GM21390 (cell line): Measurements from ENCODE around the gene FLT1.

Experiments
- ATAC-seq: cut with Tn5 transposase; IDR thresholded peaks from one replicate; pipeline ENCODE4 v1.9.1; 2021; ENCODE audit not compliant: unreplicated experiment

Gene FLT1

GRCh38 chr13:28349371-28349770 lies 145.6 kb downstream of the FLT1 start:
- ATAC-seq = no peak

GRCh38 chr13:28347456-28348371 lies 147.2 kb downstream of the FLT1 start:
- ATAC-seq = no peak

DNA sequence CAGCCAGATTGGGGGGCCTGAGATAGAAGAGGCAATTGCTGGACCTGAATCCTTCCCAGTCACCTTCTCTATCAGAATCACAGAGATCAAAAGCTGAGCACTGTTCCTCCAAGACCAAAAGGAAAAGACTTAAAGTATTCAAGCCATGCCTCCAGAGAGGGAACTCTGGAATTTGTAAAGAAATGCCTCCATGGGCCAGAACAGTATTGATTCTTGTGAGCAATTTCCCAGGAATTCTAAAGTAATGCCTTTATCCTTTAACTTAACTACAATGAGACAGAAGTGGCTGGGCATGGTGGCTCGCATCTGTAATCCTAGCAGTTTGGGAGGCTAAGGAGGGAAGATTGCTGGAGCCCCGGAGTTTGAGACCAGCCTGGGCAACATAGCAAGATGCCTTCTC lies 148.8 kb downstream of the FLT1 start:
- no peak for ATAC-seq

GRCh38 chr13:28344163-28344562 lies 150.8 kb downstream of the FLT1 start:
- no peak for ATAC-seq

DNA sequence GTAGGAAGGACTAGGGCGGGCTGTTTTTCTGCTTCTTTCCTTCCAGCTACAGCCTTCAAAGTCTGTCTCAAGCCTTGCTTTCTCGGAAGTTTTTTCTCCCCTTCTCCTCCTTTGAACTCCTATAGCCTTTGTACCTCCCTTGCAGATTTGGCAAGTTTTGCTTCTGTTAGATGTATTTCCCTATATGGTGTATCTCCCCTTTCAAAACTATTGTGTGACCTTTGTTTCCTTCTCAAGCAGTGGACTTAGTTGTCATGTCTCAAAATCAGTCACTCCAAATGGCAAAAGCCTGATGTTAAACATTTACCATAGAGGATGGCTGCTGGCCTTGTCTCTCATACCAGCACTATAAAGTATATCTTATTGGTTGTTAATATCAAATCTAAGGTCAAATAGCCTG lies 152.7 kb downstream of the FLT1 start:
- no peak for ATAC-seq

- no peak for ATAC-seq
Observed at GRCh38 chr13:28340272-28340793, 154.6 kb downstream of the FLT1 start.

DNA sequence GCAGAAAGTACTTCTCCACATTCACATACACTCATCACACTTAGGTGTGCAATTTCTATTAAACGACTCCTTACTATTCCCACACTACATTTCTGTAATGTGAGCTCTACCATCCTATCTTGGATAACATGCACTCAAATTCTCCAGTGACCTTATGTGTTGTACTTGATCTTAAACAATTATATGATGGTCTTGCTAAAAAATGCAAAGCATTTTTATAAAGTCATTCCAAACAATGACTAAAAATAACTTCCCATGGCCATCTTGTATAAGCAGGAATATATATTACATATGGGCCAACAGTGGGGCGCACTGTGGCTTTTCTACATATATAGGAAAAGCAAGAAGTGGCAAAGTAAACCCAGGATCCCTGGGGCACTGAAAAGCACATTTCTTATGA lies 155.5 kb downstream of the FLT1 start:
- no peak for ATAC-seq

GRCh38 chr13:28338742-28339141 lies 156.2 kb downstream of the FLT1 start:
- ATAC-seq = no peak

GRCh38 chr13:28338006-28338574 lies 156.8 kb downstream of the FLT1 start:
- no peak for ATAC-seq

DNA sequence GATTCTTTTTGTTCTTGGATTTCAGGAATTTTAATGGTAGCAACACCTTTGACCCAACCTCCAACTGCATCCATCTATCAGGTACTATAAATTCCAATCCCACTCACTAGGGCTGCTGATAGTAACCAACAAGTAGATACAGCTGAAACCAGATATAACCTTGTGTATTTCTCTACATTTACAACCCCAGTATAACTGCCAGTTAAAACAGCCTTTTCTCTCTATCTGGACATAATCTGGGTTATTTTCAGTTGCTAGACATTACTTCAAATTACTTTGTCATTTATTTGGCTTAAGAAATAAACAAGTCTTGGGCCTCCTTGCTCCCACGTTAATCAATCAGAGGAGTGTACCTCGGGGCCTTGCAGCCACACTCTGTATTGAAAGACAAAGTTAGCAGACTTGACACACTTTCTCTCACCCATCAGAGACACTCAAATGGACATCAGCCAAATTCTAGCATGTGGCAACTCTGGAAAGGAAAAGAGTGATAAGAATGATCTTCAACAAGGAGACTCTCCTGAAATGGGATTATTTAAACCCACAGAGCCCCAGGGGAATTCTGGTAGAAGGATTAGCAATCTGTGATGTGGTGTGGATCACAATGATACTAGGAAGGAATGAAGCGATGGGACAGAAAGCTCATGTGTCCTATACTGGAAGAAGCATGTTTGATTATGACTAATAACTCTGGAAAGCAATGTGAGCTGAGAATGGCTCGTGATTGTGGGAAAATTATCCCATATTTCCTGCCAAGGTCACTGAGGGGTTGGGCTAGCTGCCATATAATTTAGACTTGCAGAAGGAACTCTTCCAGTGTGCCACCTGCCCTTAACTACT lies 157.5 kb downstream of the FLT1 start:
- no peak for ATAC-seq

GRCh38 chr13:28336193-28336657 lies 158.7 kb downstream of the FLT1 start:
- no peak for ATAC-seq

DNA sequence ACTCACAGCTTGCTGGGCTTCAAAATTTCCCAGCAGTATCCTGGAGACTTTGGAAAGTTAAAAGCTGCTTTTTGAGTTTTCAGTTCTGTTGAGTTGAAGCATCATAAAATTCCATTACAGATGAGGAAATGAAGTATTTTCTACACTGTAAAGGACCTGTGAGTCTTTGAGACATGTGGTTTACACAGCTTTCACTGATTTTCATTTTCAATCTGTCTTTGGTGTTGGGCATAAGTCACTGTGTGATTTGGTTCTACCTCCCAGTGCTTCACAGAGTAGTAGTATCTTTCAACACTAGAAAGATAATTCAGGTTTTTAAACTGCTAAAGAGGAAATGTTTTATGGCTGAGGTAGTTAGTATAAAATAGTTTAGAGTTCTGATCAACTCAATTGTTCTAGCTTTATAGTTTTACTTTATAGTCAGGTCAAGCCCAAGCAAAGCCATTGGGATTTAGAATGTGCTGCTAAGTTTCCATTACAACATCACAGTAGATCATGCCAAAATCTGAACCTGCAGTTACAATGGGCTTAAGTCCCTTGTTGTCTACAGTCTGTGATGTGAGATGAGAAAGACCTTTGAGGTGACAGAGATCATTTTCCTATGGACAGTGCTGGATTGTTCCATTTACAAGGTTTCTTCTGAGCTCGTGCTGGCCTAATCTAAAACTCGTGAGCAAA lies 161.6 kb downstream of the FLT1 start:
- ATAC-seq = no peak

DNA sequence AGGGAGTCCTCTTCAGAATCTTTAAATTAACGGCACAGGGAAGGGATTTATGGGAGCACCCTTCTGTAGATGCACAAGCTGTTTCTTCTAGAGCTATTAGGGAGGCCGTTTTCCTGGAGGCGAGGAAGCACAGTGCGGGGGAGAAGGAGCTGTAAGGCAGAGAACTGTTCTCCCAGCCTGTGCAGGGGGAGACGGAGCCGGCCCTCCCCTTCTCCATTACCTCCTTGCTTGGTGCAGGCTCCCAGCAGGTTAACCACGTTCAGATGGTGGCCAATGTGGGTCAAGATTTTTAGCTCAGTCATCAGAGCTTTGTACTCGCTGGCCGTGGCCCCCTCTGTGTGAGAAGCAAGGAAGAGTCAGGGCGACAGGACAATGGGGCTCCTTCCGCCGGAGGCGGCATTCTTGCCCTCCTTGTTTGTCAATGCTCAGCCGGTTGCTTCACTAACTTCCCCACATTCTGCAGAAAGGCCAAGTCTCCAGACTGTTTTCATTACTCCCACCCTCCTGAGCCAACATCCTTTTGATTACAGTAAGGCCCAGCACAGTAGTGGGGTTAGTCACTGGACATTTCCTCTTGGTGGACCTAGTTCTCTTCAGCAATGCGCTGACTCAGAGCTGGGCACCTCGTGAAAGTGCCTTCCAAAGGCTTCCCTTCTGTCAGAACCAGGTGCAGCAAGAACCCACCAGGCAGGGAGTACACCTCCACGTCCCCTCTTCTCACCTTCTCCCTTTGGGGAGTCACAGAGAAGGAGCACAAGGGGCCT lies 165.4 kb downstream of the FLT1 start:
- ATAC-seq = no peak

DNA sequence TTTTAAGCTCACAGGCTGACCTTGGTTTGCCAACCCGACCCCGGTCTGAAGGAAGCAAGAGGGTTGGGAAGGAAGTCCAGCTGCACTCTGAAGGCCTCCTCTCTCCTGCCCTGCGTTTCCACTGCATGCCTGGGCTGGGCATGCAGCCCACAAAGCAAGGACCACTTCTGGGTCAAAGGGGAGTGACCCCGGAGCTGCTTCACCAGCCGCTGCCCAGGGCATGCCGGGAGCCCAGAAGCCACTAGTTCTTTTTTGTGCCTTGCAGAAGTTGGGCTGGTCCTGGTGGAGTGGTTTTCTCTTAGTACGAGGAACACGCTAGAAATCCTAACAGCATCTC lies 166.7 kb downstream of the FLT1 start:
- ATAC-seq = no peak

DNA sequence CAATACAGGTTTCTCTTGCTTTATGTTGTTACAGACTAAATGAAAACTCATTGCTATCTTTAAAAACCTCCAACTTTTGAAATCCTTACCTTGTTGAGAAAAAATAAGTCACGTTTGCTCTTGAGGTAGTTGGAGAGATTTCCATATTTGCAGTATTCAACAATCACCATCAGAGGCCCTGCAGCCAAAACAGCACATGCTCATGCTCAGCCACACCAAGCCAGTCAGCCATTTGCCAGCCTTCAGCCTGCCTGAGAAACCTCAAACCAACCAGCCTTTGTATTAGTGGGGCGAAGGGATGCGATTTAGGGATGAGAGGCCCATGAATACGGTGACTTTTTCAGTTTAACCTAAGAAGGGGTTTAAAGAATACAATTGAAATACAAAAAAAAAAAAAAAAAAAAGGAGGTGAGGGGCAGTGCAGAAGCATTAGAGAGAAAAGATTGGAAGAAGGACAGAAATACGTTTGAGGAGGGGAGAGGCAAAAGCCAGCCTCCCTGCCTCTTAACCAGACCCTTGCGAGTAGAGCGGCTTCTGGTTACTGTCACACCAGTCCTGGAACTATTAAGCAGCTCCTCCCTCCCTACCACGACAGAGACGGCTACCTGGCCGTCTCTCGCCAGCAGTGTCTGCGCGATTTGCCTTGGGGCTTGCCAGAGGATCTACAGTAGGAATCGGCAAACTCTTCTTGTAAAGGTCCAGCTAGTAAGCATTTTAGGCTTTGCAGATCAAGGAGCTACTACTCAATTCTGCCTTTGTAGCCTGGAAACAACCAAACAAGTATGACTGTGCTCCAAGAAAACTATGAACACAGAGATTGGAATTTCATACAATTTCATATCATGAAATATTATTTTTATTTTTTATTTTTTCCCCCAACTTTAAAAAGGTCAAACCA lies 167.3 kb downstream of the FLT1 start:
- no peak for ATAC-seq

GRCh38 chr13:28326056-28326455 lies 168.9 kb downstream of the FLT1 start:
- no peak for ATAC-seq

DNA sequence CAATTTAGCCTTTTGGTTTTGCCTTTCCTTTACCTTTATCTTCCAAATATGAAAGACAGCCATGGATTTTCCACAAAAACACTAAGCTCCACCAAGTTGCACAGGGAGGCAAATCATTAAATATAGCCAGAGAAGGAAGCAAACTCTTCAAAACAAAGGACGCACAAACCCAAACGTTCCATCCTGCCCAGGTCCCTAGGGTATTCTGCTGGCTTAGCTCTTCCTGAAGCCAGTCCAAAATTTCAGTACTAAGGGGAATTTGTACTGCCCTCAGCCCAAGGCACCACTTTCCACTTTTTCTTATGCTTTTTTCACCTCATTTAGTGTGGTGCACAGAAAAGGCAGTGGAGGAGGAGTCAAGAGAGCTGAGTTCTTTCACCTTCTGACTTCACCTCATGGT lies 169.9 kb downstream of the FLT1 start:
- ATAC-seq = no peak

DNA sequence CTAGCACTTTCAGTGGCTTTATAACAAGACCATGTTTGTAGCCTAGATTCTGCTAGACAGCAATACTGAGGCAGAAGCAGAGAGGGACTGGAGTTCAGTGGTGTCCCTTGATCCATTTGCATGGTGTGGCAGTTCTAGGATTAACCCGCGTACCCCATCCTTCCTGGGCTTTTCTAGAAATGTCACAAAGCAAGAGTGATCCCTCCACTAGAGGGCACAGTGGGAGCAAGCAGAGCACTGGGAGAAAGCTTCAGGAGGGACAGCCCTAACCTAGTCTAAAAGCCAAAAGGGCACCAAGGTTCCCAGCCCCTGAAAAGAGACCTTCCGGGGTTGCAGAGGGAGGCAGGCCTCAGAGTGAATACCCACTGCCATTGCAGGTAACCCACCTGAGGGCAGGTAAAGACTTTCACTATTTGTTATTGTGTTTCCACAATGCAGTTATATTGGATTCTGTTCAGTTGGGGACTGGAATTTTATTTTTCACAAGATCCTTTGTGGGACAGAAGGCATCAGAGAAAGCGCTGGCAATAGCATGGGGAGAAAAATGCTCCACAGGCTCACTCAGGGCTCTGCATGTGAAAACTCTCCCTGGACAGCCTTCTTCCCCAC lies 170.6 kb downstream of the FLT1 start:
- no peak for ATAC-seq
